ENCODE results near the gene KCNQ4.
A peak's percentile ranks its signal among the peaks of the same experiment; 100 is the strongest.

Gene KCNQ4

GRCh38 chr1:40840526-40841323, 57.1 kb downstream of the KCNQ4 start:
- DNase-seq (ENCODE audit: low read depth): no peak

- DNase-seq (ENCODE audit: low read depth): no peak
Measured at GRCh38 chr1:40841602-40842001, 58.0 kb downstream of the KCNQ4 start.

GRCh38 chr1:40842207-40842606, 58.6 kb downstream of the KCNQ4 start:
- DNase-seq (ENCODE audit: low read depth): no peak

GRCh38 chr1:40842691-40843090, 59.1 kb downstream of the KCNQ4 start:
- DNase-seq (ENCODE audit: low read depth): no peak

- no peak for DNase-seq (ENCODE audit: low read depth)
Measured at GRCh38 chr1:40844079-40844478, 60.5 kb downstream of the KCNQ4 start.

GRCh38 chr1:40844887-40845878, 61.6 kb downstream of the KCNQ4 start:
- DNase-seq (ENCODE audit: low read depth): no peak

GRCh38 chr1:40845895-40846294, 62.3 kb downstream of the KCNQ4 start:
- DNase-seq (ENCODE audit: low read depth): no peak

- DNase-seq (ENCODE audit: low read depth): no peak
Measured at GRCh38 chr1:40847023-40847745, 63.6 kb downstream of the KCNQ4 start.

- peak; percentile 60 for DNase-seq (ENCODE audit: low read depth)
Measured at GRCh38 chr1:40848530-40849189, 65.1 kb downstream of the KCNQ4 start.

GRCh38 chr1:40849801-40850592, 66.4 kb downstream of the KCNQ4 start:
- DNase-seq (ENCODE audit: low read depth): peak; percentile 38

- no peak for DNase-seq (ENCODE audit: low read depth)
Measured at GRCh38 chr1:40851643-40852042, 68.1 kb downstream of the KCNQ4 start.

- no peak for DNase-seq (ENCODE audit: low read depth)
Measured at GRCh38 chr1:40853113-40853884, 69.7 kb downstream of the KCNQ4 start.

- no peak for DNase-seq (ENCODE audit: low read depth)
Measured at GRCh38 chr1:40853885-40854170, 70.2 kb downstream of the KCNQ4 start.

- no peak for DNase-seq (ENCODE audit: low read depth)
Measured at GRCh38 chr1:40855513-40855912, 71.9 kb downstream of the KCNQ4 start.

GRCh38 chr1:40856116-40856515, 72.5 kb downstream of the KCNQ4 start:
- no peak for DNase-seq (ENCODE audit: low read depth)

- no peak for DNase-seq (ENCODE audit: low read depth)
Measured at GRCh38 chr1:40856656-40857302, 73.2 kb downstream of the KCNQ4 start.

- DNase-seq (ENCODE audit: low read depth): no peak
Measured at GRCh38 chr1:40857737-40858136, 74.2 kb downstream of the KCNQ4 start.

- no peak for DNase-seq (ENCODE audit: low read depth)
Measured at GRCh38 chr1:40858856-40859416, 75.3 kb downstream of the KCNQ4 start.

GRCh38 chr1:40860706-40861223, 77.2 kb downstream of the KCNQ4 start:
- DNase-seq (ENCODE audit: low read depth): no peak
